ENCODE results near the gene AQP3. TPM values are rescaled to one million over a fixed set of nuclear protein-coding genes. Genes with fewer than 3 reads are reported as not detected.
A peak's percentile ranks its signal among the peaks of the same experiment; 100 is the strongest.

The AQP3 gene
- total and polyA plus RNA-seq, 9 of the 15 experiments (the other 6 are each of a cell fraction or from before 2014, with no cell fraction given), result 4.2 to 31.5 (median 17.6) TPM

DNA sequence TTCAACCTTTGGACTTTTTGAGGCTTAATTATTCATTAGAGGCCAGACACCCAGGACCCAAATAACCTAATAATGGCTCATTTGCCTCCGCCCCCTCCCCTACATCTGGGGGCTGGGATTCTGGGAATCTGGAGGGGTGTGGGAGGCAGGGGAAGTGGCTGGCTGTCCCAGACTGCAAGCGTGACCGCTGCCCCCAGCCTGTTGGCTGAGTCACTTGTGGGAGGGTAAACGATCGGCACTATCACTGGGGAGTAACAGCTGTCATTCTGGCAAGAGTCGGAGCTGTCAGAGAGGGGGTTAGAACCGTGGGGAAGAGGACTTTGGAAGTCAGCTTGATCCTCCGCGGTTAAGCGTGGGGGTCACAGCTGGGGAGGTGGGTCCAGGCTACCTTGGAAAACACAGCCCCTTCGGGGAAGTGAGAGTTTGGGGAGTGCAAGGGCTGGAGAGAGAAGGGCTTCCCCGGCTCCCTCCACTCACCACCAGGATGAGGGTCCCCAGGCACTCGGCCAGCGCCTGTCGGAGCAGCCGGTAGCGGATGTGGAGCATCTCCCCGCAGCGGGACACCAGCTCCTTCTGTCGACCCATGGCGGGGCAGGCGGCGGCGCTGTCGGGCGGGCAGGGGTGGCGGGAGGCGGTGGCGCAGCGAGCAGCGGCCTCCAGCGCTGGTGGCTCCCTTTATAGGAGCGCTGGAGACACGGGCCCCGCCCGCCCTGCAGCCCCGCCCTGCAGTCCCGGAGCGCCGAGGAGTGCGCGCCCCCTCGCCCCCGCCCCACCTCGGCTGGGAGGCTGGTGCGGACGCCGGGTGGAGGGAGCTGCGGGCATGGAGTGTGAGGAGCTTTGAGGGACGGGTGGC lies at the start of gene AQP3 (continued):
- TF ChIP-seq, protein P1, sequence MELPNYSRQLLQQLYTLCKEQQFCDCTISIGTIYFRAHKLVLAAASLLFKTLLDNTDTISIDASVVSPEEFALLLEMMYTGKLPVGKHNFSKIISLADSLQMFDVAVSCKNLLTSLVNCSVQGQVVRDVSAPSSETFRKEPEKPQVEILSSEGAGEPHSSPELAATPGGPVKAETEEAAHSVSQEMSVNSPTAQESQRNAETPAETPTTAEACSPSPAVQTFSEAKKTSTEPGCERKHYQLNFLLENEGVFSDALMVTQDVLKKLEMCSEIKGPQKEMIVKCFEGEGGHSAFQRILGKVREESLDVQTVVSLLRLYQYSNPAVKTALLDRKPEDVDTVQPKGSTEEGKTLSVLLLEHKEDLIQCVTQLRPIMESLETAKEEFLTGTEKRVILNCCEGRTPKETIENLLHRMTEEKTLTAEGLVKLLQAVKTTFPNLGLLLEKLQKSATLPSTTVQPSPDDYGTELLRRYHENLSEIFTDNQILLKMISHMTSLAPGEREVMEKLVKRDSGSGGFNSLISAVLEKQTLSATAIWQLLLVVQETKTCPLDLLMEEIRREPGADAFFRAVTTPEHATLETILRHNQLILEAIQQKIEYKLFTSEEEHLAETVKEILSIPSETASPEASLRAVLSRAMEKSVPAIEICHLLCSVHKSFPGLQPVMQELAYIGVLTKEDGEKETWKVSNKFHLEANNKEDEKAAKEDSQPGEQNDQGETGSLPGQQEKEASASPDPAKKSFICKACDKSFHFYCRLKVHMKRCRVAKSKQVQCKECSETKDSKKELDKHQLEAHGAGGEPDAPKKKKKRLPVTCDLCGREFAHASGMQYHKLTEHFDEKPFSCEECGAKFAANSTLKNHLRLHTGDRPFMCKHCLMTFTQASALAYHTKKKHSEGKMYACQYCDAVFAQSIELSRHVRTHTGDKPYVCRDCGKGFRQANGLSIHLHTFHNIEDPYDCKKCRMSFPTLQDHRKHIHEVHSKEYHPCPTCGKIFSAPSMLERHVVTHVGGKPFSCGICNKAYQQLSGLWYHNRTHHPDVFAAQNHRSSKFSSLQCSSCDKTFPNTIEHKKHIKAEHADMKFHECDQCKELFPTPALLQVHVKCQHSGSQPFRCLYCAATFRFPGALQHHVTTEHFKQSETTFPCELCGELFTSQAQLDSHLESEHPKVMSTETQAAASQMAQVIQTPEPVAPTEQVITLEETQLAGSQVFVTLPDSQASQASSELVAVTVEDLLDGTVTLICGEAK (IDR thresholded peaks at IDR 0.05), result no peak
- TF ChIP-seq, protein P1 (CRISPR knock-in tag; IDR thresholded peaks at IDR 0.05), result no peak
- TF ChIP-seq CTBP1 (IDR thresholded peaks at IDR 0.05; ENCODE audit: borderline replicate concordance) (peak; percentile 15; the same call in 1 of the 2 replicates), TSC22D4 (tag; IDR thresholded peaks at IDR 0.05) (no peak), ZNF140 (CRISPR knock-in tag; IDR thresholded peaks at IDR 0.05) (no peak), MCM3 (IDR thresholded peaks at IDR 0.05) (no peak), NONO (IDR thresholded peaks at IDR 0.05; ENCODE audit: low read depth in 2 of 2, low read length in 1 of 2) (no peak), ESRRA (IDR thresholded peaks at IDR 0.05; ENCODE audit: borderline replicate concordance, low read depth) (no peak), HNRNPL (IDR thresholded peaks at IDR 0.05; ENCODE audit: low read depth, low read length) (no peak), MBD2 (IDR thresholded peaks at IDR 0.05; ENCODE audit: borderline replicate concordance, low read depth) (no peak), PTRF (tag; IDR thresholded peaks at IDR 0.05) (no peak)
- TF ChIP-seq, protein P2, sequence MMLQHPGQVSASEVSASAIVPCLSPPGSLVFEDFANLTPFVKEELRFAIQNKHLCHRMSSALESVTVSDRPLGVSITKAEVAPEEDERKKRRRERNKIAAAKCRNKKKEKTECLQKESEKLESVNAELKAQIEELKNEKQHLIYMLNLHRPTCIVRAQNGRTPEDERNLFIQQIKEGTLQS (IDR thresholded peaks at IDR 0.05), result peak; percentile 69
- TF ChIP-seq, protein P2 (CRISPR knock-in tag; conservative IDR thresholded peaks at IDR 0.05), result no peak
- TF ChIP-seq, protein P3, sequence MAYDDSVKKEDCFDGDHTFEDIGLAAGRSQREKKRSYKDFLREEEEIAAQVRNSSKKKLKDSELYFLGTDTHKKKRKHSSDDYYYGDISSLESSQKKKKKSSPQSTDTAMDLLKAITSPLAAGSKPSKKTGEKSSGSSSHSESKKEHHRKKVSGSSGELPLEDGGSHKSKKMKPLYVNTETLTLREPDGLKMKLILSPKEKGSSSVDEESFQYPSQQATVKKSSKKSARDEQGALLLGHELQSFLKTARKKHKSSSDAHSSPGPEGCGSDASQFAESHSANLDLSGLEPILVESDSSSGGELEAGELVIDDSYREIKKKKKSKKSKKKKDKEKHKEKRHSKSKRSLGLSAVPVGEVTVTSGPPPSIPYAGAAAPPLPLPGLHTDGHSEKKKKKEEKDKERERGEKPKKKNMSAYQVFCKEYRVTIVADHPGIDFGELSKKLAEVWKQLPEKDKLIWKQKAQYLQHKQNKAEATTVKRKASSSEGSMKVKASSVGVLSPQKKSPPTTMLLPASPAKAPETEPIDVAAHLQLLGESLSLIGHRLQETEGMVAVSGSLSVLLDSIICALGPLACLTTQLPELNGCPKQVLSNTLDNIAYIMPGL (CRISPR knock-in tag; IDR thresholded peaks at IDR 0.05), result no peak
- TF ChIP-seq, protein P4, sequence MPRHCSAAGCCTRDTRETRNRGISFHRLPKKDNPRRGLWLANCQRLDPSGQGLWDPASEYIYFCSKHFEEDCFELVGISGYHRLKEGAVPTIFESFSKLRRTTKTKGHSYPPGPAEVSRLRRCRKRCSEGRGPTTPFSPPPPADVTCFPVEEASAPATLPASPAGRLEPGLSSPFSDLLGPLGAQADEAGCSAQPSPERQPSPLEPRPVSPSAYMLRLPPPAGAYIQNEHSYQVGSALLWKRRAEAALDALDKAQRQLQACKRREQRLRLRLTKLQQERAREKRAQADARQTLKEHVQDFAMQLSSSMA (CRISPR knock-in tag; IDR thresholded peaks at IDR 0.05), result no peak

Measured in K562 (cell line).